Measurements from ENCODE around the gene ATG16L2.
A peak's percentile ranks its signal among the peaks of the same experiment; 100 is the strongest.
"Not testable (repeated sequence)": the region's sequence is repeated elsewhere in the genome, so short reads cannot be mapped to it uniquely, and the experiment has no call there.

ATG16L2 gene

DNA sequence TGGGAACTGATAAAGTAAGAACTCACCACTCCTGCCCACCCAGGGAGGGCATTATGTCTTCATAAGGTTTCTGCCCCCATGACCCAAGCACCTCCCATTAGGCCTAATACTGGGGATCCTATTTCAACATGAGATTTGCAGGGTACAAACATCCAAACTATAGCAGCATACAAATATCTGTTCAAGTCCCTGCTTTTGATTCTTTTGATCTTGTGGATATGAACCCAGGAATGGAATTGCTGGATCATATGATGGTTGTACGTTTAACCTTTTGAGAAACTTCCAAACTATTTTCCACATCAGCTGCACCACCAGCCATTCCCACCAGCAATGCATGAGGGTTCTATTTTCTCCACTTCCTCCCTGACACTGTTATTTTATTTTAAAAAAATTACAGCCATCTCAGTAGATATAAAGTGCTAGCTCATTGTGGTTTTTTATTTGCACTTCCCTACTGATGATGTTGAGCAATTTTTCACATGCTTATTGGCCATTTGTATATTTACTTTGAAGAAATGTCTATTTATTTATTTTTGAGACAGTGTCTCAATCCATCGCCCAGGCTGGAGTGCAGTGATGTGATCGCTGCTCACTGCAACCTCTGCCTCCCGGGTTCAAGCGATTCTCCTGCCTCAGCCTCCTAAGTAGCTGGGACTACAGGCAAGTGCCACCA, 7.1 kb upstream of the ATG16L2 start:
- no peaks in the 10 kb centered on the region for H3K9me3 ChIP-seq (ENCODE audit: insufficient read depth, low read length)
- H3K27me3 ChIP-seq (ENCODE audit: insufficient read depth, insufficient read length): no peaks in the 10 kb centered on the region
- TF ChIP-seq YY1 (IDR thresholded peaks at IDR 0.05; ENCODE audit: insufficient read depth, insufficient read length) (no peak), SUZ12 (IDR thresholded peaks at IDR 0.05; ENCODE audit: extremely low read depth, insufficient read depth, insufficient read length) (no peak), ZNF274 (IDR thresholded peaks at IDR 0.05; ENCODE audit: low read depth, low read length) (no peak)
- no peaks in the 10 kb centered on the region for H3K4me1 ChIP-seq (ENCODE audit: insufficient read depth, insufficient read length)
- no peak for DNase-seq (ENCODE audit: low read depth, low spot score)
- peaks cover 14% of the 10 kb centered on the region for H3K36me3 ChIP-seq (ENCODE audit: insufficient read depth, insufficient read length, low read length)
- H3K9ac ChIP-seq (ENCODE audit: insufficient read length, low read depth): no peak overlapping the region
- no peak overlapping the region for H3K4me3 ChIP-seq (ENCODE audit: insufficient read length, low read depth)

- Histone ChIP-seq H3K36me3 (ENCODE audit: insufficient read depth, insufficient read length, low read length) (peaks cover 14% of the 10 kb centered on the region), H3K4me3 (ENCODE audit: insufficient read length, low read depth) (no peak overlapping the region), H3K9ac (ENCODE audit: insufficient read length, low read depth) (no peak overlapping the region), H3K9me3 (ENCODE audit: insufficient read depth, low read length) (no peaks in the 10 kb centered on the region), H3K4me1 (ENCODE audit: insufficient read depth, insufficient read length) (no peaks in the 10 kb centered on the region), H3K27me3 (ENCODE audit: insufficient read depth, insufficient read length) (no peaks in the 10 kb centered on the region)
- no peak for TF ChIP-seq ZNF274 (IDR thresholded peaks at IDR 0.05; ENCODE audit: low read depth, low read length)
- no peak for TF ChIP-seq SUZ12 (IDR thresholded peaks at IDR 0.05; ENCODE audit: extremely low read depth, insufficient read depth, insufficient read length)
- no peak for TF ChIP-seq YY1 (IDR thresholded peaks at IDR 0.05; ENCODE audit: insufficient read depth, insufficient read length)
- DNase-seq (ENCODE audit: low read depth, low spot score): no peak
These were observed 6.4 kb upstream of the ATG16L2 start for GRCh38 chr11:72807792-72808191.

DNA sequence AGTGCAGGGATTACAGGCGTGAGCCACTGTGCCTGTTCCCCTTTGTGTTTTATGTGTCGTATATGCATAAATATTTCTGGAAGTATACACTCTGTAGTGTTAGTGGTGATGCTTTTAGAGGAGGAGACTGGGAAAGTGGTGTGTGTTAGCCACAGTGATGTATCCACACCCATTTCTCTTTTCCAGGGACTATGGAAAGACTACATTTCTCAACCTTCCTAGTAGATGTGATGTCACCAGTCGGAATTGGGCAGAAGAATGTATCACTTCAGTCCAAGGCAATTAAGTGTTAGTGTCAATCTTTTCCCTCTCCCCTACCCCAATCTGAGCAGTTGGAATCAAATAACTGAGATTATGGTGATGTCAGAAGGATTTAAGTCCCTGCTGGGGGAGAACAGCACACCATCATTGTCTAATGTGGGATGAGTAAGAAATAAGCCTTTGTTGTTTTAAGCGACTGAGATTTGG, 5.8 kb upstream of the ATG16L2 start:
- TF ChIP-seq ZNF274 (IDR thresholded peaks at IDR 0.05; ENCODE audit: low read depth, low read length): no peak
- no peak for TF ChIP-seq YY1 (IDR thresholded peaks at IDR 0.05; ENCODE audit: insufficient read depth, insufficient read length)
- no peak for TF ChIP-seq SUZ12 (IDR thresholded peaks at IDR 0.05; ENCODE audit: extremely low read depth, insufficient read depth, insufficient read length)
- no peak for DNase-seq (ENCODE audit: low read depth, low spot score)
- H3K9ac ChIP-seq (ENCODE audit: insufficient read length, low read depth): no peak overlapping the region
- H3K4me1 ChIP-seq (ENCODE audit: insufficient read depth, insufficient read length): peaks cover 3% of the 10 kb centered on the region
- peaks cover 14% of the 10 kb centered on the region for H3K36me3 ChIP-seq (ENCODE audit: insufficient read depth, insufficient read length, low read length)
- H3K27me3 ChIP-seq (ENCODE audit: insufficient read depth, insufficient read length): no peaks in the 10 kb centered on the region
- H3K9me3 ChIP-seq (ENCODE audit: insufficient read depth, low read length): no peaks in the 10 kb centered on the region
- H3K4me3 ChIP-seq (ENCODE audit: insufficient read length, low read depth): no peak overlapping the region

GRCh38 chr11:72811686-72812085, 2.5 kb upstream of the ATG16L2 start:
- H3K9me3 ChIP-seq (ENCODE audit: insufficient read depth, low read length); H3K9ac ChIP-seq (ENCODE audit: insufficient read length, low read depth); H3K27me3 ChIP-seq (ENCODE audit: insufficient read depth, insufficient read length); H3K4me3 ChIP-seq (ENCODE audit: insufficient read length, low read depth); DNase-seq (ENCODE audit: low read depth, low spot score); H3K4me1 ChIP-seq (ENCODE audit: insufficient read depth, insufficient read length): not testable (repeated sequence)
- peaks cover 14% of the 10 kb centered on the region for H3K36me3 ChIP-seq (ENCODE audit: insufficient read depth, insufficient read length, low read length)

DNA sequence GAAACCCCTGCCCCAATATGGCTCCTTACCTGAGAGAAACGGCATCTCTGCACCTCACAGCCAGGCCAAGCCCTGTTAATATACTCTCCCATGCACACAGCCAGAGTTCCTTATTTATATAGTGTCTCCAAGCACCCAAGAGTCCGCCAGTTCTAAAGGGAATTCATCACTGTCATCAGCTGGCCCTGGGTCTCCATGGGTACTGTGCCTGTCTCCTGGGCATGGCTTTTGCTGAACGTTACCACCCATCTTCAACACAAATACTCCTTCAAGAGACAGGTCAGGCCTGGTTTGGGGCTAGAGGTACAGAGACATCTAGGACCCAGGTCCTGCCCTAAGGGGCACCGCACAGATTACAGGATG, 1.6 kb upstream of the ATG16L2 start:
- Histone ChIP-seq H3K36me3 (ENCODE audit: insufficient read depth, insufficient read length, low read length) (peaks cover 14% of the 10 kb centered on the region), H3K9ac (ENCODE audit: insufficient read length, low read depth) (peak overlapping the region; percentile 74), H3K4me1 (ENCODE audit: insufficient read depth, insufficient read length) (peaks cover 6% of the 10 kb centered on the region), H3K4me3 (ENCODE audit: insufficient read length, low read depth) (peak overlapping the region; percentile 91), H3K27me3 (ENCODE audit: insufficient read depth, insufficient read length) (no peaks in the 10 kb centered on the region), H3K9me3 (ENCODE audit: insufficient read depth, low read length) (no peaks in the 10 kb centered on the region)
- TF ChIP-seq ZNF274 (IDR thresholded peaks at IDR 0.05; ENCODE audit: low read depth, low read length) (no peak), YY1 (IDR thresholded peaks at IDR 0.05; ENCODE audit: insufficient read depth, insufficient read length) (no peak), SUZ12 (IDR thresholded peaks at IDR 0.05; ENCODE audit: extremely low read depth, insufficient read depth, insufficient read length) (no peak)
- DNase-seq (ENCODE audit: low read depth, low spot score): no peak

- H3K36me3 ChIP-seq (ENCODE audit: insufficient read depth, insufficient read length, low read length): peaks cover 20% of the 10 kb centered on the region
- no peaks in the 10 kb centered on the region for H3K9me3 ChIP-seq (ENCODE audit: insufficient read depth, low read length)
- DNase-seq (ENCODE audit: low read depth, low spot score): peak; percentile 50
- peaks cover 6% of the 10 kb centered on the region for H3K4me1 ChIP-seq (ENCODE audit: insufficient read depth, insufficient read length)
- H3K9ac ChIP-seq (ENCODE audit: insufficient read length, low read depth): peak overlapping the region; percentile 94
- peak overlapping the region; percentile 91 for H3K4me3 ChIP-seq (ENCODE audit: insufficient read length, low read depth)
- TF ChIP-seq YY1 (IDR thresholded peaks at IDR 0.05; ENCODE audit: insufficient read depth, insufficient read length) (no peak), ZNF274 (IDR thresholded peaks at IDR 0.05; ENCODE audit: low read depth, low read length) (no peak), SUZ12 (IDR thresholded peaks at IDR 0.05; ENCODE audit: extremely low read depth, insufficient read depth, insufficient read length) (no peak)
- H3K27me3 ChIP-seq (ENCODE audit: insufficient read depth, insufficient read length): no peaks in the 10 kb centered on the region
These were observed 1.1 kb upstream of the ATG16L2 start for GRCh38 chr11:72812967-72813739.

DNA sequence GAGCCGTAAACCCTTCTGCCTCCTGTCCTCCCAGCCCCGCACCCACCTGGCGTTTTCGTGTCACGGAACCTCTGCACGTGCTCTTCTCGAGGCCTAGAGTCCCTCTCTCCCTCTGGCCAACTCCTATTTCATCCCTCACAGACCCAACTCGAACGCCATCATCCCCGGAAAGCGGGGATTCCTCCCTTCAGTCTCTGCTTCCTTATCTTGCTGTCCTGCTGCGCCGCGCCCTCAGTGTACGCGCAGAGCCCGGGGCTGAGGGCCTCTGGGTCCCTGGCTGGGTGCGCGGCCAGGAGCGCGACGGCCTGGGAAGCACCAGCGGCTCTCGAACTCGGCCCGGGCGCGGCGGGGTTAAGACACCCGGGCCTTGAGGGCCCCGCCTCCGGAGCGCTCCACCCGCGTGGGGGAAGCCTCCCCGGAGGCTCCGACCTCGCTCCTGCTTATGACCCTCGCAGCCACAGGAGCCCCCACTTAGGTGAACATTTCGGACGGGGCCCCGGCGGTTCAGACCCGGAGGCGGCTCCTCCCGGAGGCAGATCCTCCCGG, 398 bp upstream of the ATG16L2 start:
- no peaks in the 10 kb centered on the region for H3K9me3 ChIP-seq (ENCODE audit: insufficient read depth, low read length)
- H3K36me3 ChIP-seq (ENCODE audit: insufficient read depth, insufficient read length, low read length): peaks cover 27% of the 10 kb centered on the region

More for the DNA sequence above, 398 bp upstream of the ATG16L2 start:
- H3K4me1 ChIP-seq (ENCODE audit: insufficient read depth, insufficient read length): peaks cover 6% of the 10 kb centered on the region
- no peak for DNase-seq (ENCODE audit: low read depth, low spot score)
- peak overlapping the region; percentile 91 for H3K4me3 ChIP-seq (ENCODE audit: insufficient read length, low read depth)
- TF ChIP-seq YY1 (IDR thresholded peaks at IDR 0.05; ENCODE audit: insufficient read depth, insufficient read length) (no peak), ZNF274 (IDR thresholded peaks at IDR 0.05; ENCODE audit: low read depth, low read length) (no peak), SUZ12 (IDR thresholded peaks at IDR 0.05; ENCODE audit: extremely low read depth, insufficient read depth, insufficient read length) (no peak)
- H3K27me3 ChIP-seq (ENCODE audit: insufficient read depth, insufficient read length): no peaks in the 10 kb centered on the region
- peak overlapping the region; percentile 94 for H3K9ac ChIP-seq (ENCODE audit: insufficient read length, low read depth)
